GM18520 (cell line): ENCODE data around the gene HS1BP3.

Experiments
- ATAC-seq: cut with Tn5 transposase; IDR thresholded peaks from one replicate; pipeline ENCODE4 v1.9.1; 2021; ENCODE audit not compliant: unreplicated experiment

Gene HS1BP3

GRCh38 chr2:20664071-20664390 lies 13.1 kb upstream of the HS1BP3 start:
- no peak for ATAC-seq

- no peak for ATAC-seq
Observed at GRCh38 chr2:20663196-20664070, 12.5 kb upstream of the HS1BP3 start.

GRCh38 chr2:20662308-20662937 lies 11.5 kb upstream of the HS1BP3 start:
- ATAC-seq, result no peak

- ATAC-seq, result peak; percentile 54
Observed at GRCh38 chr2:20661421-20662307, 10.8 kb upstream of the HS1BP3 start.

- no peak for ATAC-seq
Observed at GRCh38 chr2:20660506-20661420, 9.9 kb upstream of the HS1BP3 start.

GRCh38 chr2:20657522-20658235 lies 6.8 kb upstream of the HS1BP3 start:
- ATAC-seq, result no peak

GRCh38 chr2:20656561-20656960 lies 5.7 kb upstream of the HS1BP3 start:
- ATAC-seq, result no peak

GRCh38 chr2:20654535-20654813 lies 3.6 kb upstream of the HS1BP3 start:
- ATAC-seq, result no peak

- no peak for ATAC-seq
Observed at GRCh38 chr2:20653695-20654534, 3.0 kb upstream of the HS1BP3 start.

GRCh38 chr2:20652673-20653575 lies 2.0 kb upstream of the HS1BP3 start:
- ATAC-seq, result no peak

- no peak for ATAC-seq
Observed at GRCh38 chr2:20652141-20652540, 1.2 kb upstream of the HS1BP3 start.

- ATAC-seq, result no peak
Observed at GRCh38 chr2:20651731-20652099, 817 bp upstream of the HS1BP3 start.

- ATAC-seq, result no peak
Observed at GRCh38 chr2:20650393-20650876, 463 bp downstream of the HS1BP3 start.

GRCh38 chr2:20649976-20650375 lies 922 bp downstream of the HS1BP3 start:
- ATAC-seq, result no peak

- no peak for ATAC-seq
Observed at GRCh38 chr2:20649576-20649975, 1.3 kb downstream of the HS1BP3 start.

- no peak for ATAC-seq
Observed at GRCh38 chr2:20648831-20649230, 2.1 kb downstream of the HS1BP3 start.

GRCh38 chr2:20648206-20648605 lies 2.7 kb downstream of the HS1BP3 start:
- ATAC-seq, result no peak

- ATAC-seq, result no peak
Observed at GRCh38 chr2:20647738-20648137, 3.2 kb downstream of the HS1BP3 start.
